Trophoblast cell (in vitro differentiated cells and primary cell): ENCODE results near the gene MINAR2.

Experiments
- DNase-seq, 2 donors: peaks; one replicate each; pipeline ENCODE4 v3.0.0-alpha.2; 2016
- H2AFZ ChIP-seq: 2 replicates; pipeline ENCODE4 v1.6.1; 2013; ENCODE audit warnings: low read length, moderate library complexity, mild to moderate bottlenecking; ENCODE audit not compliant: insufficient read depth, poor library complexity
- H2AK5ac ChIP-seq: 2 replicates; pipeline ENCODE4 v1.6.1; 2013; ENCODE audit warnings: mild to moderate bottlenecking, low read length
- H2BK120ac ChIP-seq: 2 replicates; pipeline ENCODE4 v1.6.1; 2013; ENCODE audit warnings: low read length, mild to moderate bottlenecking, moderate library complexity; ENCODE audit not compliant: insufficient read depth, poor library complexity
- H2BK12ac ChIP-seq: 2 replicates; pipeline ENCODE4 v1.6.1; 2013; ENCODE audit warnings: mild to moderate bottlenecking, low read length, moderate library complexity
- H2BK5ac ChIP-seq: 2 replicates; pipeline ENCODE4 v1.6.1; 2013; ENCODE audit warnings: low read length, low read depth, moderate library complexity, mild to moderate bottlenecking; ENCODE audit not compliant: poor library complexity
- H3K14ac ChIP-seq: 2 replicates; pipeline ENCODE4 v1.6.1; 2013; ENCODE audit warnings: mild to moderate bottlenecking, low read length
- H3K18ac ChIP-seq: 2 replicates; pipeline ENCODE4 v1.6.1; 2013; ENCODE audit warnings: mild to moderate bottlenecking, low read length
- H3K23ac ChIP-seq: 2 replicates; pipeline ENCODE4 v1.6.1; 2013; ENCODE audit warnings: low read length
- H3K27ac ChIP-seq: 2 replicates; pipeline ENCODE4 v1.5.1; 2013; ENCODE audit warnings: low read depth, mild to moderate bottlenecking, inconsistent platforms, low read length, moderate library complexity
- H3K27me3 ChIP-seq: 2 replicates; pipeline ENCODE4 v1.6.1; 2013; ENCODE audit warnings: inconsistent platforms, mild to moderate bottlenecking, low read length, moderate library complexity; ENCODE audit not compliant: insufficient read depth
- H3K36me3 ChIP-seq, 2 experiments: 1 replicate in 1 of 2; 2 replicates in 1 of 2; pipeline ENCODE4 v1.6.1; 2013; ENCODE audit warnings: low read length in 2 of 2, mild to moderate bottlenecking in 2 of 2, moderate library complexity in 1 of 2; ENCODE audit not compliant: insufficient read depth in 2 of 2, control insufficient read depth in 1 of 2
- H3K4ac ChIP-seq: 2 replicates; pipeline ENCODE4 v1.6.1; 2013; ENCODE audit warnings: low read depth, mild to moderate bottlenecking, low read length, moderate library complexity
- H3K4me1 ChIP-seq, 2 experiments: 1 replicate in 1 of 2; 2 replicates in 1 of 2; pipeline ENCODE4 v1.6.1; 2013; ENCODE audit warnings: low read length in 2 of 2, mild to moderate bottlenecking in 2 of 2, moderate library complexity in 1 of 2; ENCODE audit not compliant: insufficient read depth in 2 of 2, control insufficient read depth in 1 of 2
- H3K4me2 ChIP-seq: 2 replicates; pipeline ENCODE4 v1.6.1; 2013; ENCODE audit warnings: inconsistent platforms, mild to moderate bottlenecking, low read length, moderate library complexity
- H3K4me3 ChIP-seq: 2 replicates; pipeline ENCODE4 v1.5.1; 2013; ENCODE audit warnings: mild to moderate bottlenecking, low read depth, low read length, inconsistent platforms
- H3K79me1 ChIP-seq: one replicate; pipeline ENCODE4 v1.6.1; 2013; ENCODE audit warnings: low read length
- H3K79me2 ChIP-seq: 2 replicates; pipeline ENCODE4 v1.6.1; 2013; ENCODE audit warnings: low read length, mild to moderate bottlenecking; ENCODE audit not compliant: control insufficient read depth, insufficient read depth, poor library complexity
- H3K9ac ChIP-seq: 2 replicates; pipeline ENCODE4 v1.6.1; 2013; ENCODE audit warnings: mild to moderate bottlenecking, low read length
- H3K9me3 ChIP-seq: 2 replicates; pipeline ENCODE4 v1.6.1; 2013; ENCODE audit warnings: low read depth, mild to moderate bottlenecking, control low read depth, inconsistent platforms, low read length; ENCODE audit not compliant: insufficient read depth
- H4K12ac ChIP-seq: 2 replicates; pipeline ENCODE4 v1.6.1; 2013; ENCODE audit warnings: low read depth, mild to moderate bottlenecking, low read length, moderate library complexity
- H4K8ac ChIP-seq: 2 replicates; pipeline ENCODE4 v1.6.1; 2013; ENCODE audit warnings: low read depth, mild to moderate bottlenecking, low read length, moderate library complexity
- H4K91ac ChIP-seq: one replicate; pipeline ENCODE4 v1.6.1; 2013; ENCODE audit warnings: low read depth, mild to moderate bottlenecking, low read length, moderate library complexity
- WGBS: extraction: QIAGEN DNeasy Blood & Tissue Kit; methylation state at CpG from one replicate; pipeline ENCODE4 v1.1.7; 2013; ENCODE audit warnings: missing lambda C conversion rate; ENCODE audit not compliant: insufficient read length, insufficient coverage; ENCODE audit errors: extremely low coverage; 5-methylcytosine and 5-hydroxymethylcytosine counted together

Gene MINAR2

DNA sequence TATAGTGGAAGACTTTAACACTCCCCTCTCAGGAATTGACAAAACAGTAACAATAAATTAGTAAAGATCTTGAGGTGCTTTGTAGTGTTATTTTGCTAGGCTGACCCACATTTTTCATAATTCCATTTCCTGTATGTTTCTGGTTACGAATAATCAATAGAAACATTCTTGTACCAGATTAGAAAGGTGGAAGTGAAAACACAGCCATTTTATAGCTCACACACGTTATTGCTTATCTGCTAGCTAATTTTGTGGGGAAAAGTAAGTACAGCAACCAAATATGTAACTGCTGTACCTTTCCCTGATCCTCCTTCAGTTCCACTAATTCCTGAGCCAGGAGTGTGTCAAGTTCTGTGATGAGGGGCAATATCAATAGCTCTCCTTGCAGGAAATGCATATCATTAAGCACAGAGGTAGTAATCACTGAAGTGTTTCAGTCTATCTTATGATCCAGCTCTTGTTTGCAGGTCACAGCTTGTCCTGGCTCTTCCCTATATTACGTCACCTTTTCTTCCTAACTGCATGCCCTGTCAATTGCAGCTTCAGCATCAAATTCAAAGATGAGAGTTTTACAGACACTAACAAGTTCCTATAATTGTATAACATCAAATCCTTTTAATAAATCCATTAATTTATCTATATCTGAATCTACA is 59.4 kb downstream of the MINAR2 start:
- H3K14ac ChIP-seq = no peak overlapping the region
- H3K79me1 ChIP-seq = no peaks in the 10 kb centered on the region
- WGBS = no CpG with 5 or more reads among the region's 3 CpGs
- H3K9me3 ChIP-seq = peaks cover 2% of the 10 kb centered on the region
- no peaks in the 10 kb centered on the region for H3K79me2 ChIP-seq
- no peak overlapping the region for H3K27ac ChIP-seq
- no peak overlapping the region for H2BK5ac ChIP-seq
- H3K4me2 ChIP-seq = no peak overlapping the region
- no peak overlapping the region for H2BK120ac ChIP-seq
- H3K27me3 ChIP-seq = no peaks in the 10 kb centered on the region
- H3K4ac ChIP-seq = no peak overlapping the region
- H3K23ac ChIP-seq = no peak overlapping the region
- H3K18ac ChIP-seq = no peak overlapping the region
- no peak overlapping the region for H2AFZ ChIP-seq
- no peak overlapping the region for H3K9ac ChIP-seq
- no peak overlapping the region for H4K8ac ChIP-seq
- no peak for DNase-seq
- H2AK5ac ChIP-seq = no peak overlapping the region
- H3K4me3 ChIP-seq = no peak overlapping the region
- H3K4me1 ChIP-seq = no peaks in the 10 kb centered on the region
- no peak overlapping the region for H4K91ac ChIP-seq
- H3K36me3 ChIP-seq = no peaks in the 10 kb centered on the region
- H4K12ac ChIP-seq = no peak overlapping the region
- H2BK12ac ChIP-seq = no peak overlapping the region
